SK-N-SH (cell line): ENCODE results near the gene SYT1. TPM values are rescaled to one million over a fixed set of nuclear protein-coding genes. Genes with fewer than 3 reads are reported as not detected.

Source experiments
- CTCF ChIA-PET: fragments of 300-600, 350-600 bp; formaldehyde crosslinking; extraction: SDS; loops from one replicate; lab custom pipeline; 2021; lab: Yijun Ruan, JAX
- POLR2A ChIA-PET: fragments of 350-600 bp; sonication (Branson Sonifier 250); formaldehyde crosslinking; extraction: SDS; loops from one replicate; lab custom pipeline; 2020; ENCODE audit warnings: antibody characterized with exemption, inconsistent platforms; lab: Yijun Ruan, JAX
- DNase-seq: peaks from one replicate; pipeline ENCODE4 v3.0.0; 2012
- H2AFZ ChIP-seq: fragments of 200-600 bp; sonication (generic); 2 replicates; pipeline ENCODE4 v1.8.1; 2016; ENCODE audit warnings: antibody characterized with exemption, mild to moderate bottlenecking, low read depth
- H3F3A ChIP-seq: fragments of 200-600 bp; sonication (generic); replicated peaks from 2 replicates; pipeline ENCODE3; 2016; ENCODE audit warnings: antibody characterized with exemption, mild to moderate bottlenecking; ENCODE audit not compliant: insufficient read depth
- H3K27ac ChIP-seq, 2 experiments: fragments of 200-500 bp in 1 of 2; fragments of 200-600 bp in 1 of 2; sonication (Bioruptor generic) in 1 of 2; sonication (generic), shearing (Covaris generic) in 1 of 2; 2 replicates each; pipeline versions ENCODE4 v1.5.1 to v1.6.1; 2014 to 2016; ENCODE audit warnings: low read depth in 2 of 2, inconsistent platforms in 1 of 2, low read length in 1 of 2, mild to moderate bottlenecking in 1 of 2, mixed read lengths in 1 of 2
- H3K27me3 ChIP-seq: fragments of 200-600 bp; sonication (generic), shearing (Covaris generic); 2 replicates; pipeline ENCODE4 v1.6.1; 2016; ENCODE audit warnings: mixed run types; ENCODE audit not compliant: insufficient read depth
- H3K36me3 ChIP-seq, 2 experiments: fragments of 200-500 bp in 1 of 2; fragments of 200-600 bp in 1 of 2; sonication (Bioruptor generic) in 1 of 2; sonication (generic) in 1 of 2; replicated peaks in 1 of 2; 2 replicates each; pipeline versions ENCODE3 to v1.5.1; 2014 to 2016; ENCODE audit warnings: low read length in 1 of 2, mild to moderate bottlenecking in 1 of 2; ENCODE audit not compliant: insufficient read depth in 2 of 2, control insufficient read depth in 1 of 2
- H3K4me1 ChIP-seq, 2 experiments: fragments of 200-500 bp in 1 of 2; fragments of 200-600 bp in 1 of 2; sonication (Bioruptor generic) in 1 of 2; sonication (generic), shearing (Covaris generic) in 1 of 2; 2 replicates each; pipeline versions ENCODE4 v1.5.1 to v1.6.1; 2014 to 2016; ENCODE audit warnings: low read depth in 1 of 2, low read length in 1 of 2, mixed run types in 1 of 2; ENCODE audit not compliant: insufficient read depth in 2 of 2, control insufficient read depth in 1 of 2
- H3K4me2 ChIP-seq: fragments of 200-600 bp; sonication (generic), shearing (Covaris generic); 2 replicates; pipeline ENCODE4 v1.6.1; 2017; ENCODE audit warnings: mixed run types
- H3K4me3 ChIP-seq, 2 experiments: fragments of 200-500 bp in 1 of 2; fragments of 200-600 bp in 1 of 2; sonication (Bioruptor generic) in 1 of 2; sonication (generic), shearing (Covaris generic) in 1 of 2; 2 replicates each; pipeline versions ENCODE4 v1.5.1 to v1.8.1; 2014 to 2016; ENCODE audit warnings: low read depth in 2 of 2, inconsistent platforms in 1 of 2, low read length in 1 of 2, mild to moderate bottlenecking in 1 of 2, mixed read lengths in 1 of 2, moderate library complexity in 1 of 2
- H3K79me2 ChIP-seq: fragments of 200-600 bp; sonication (generic); 2 replicates; pipeline ENCODE4 v1.8.1; 2017; ENCODE audit warnings: mild to moderate bottlenecking; ENCODE audit not compliant: insufficient read depth
- H3K9ac ChIP-seq: fragments of 200-600 bp; sonication (generic); 2 replicates; pipeline ENCODE4 v1.6.1; 2017; ENCODE audit warnings: mixed run types
- H3K9me2 ChIP-seq: fragments of 200-600 bp; sonication (generic); 2 replicates; pipeline ENCODE4 v1.6.1; 2017; ENCODE audit warnings: mixed run types
- H3K9me3 ChIP-seq: fragments of 200-600 bp; sonication (generic); 2 replicates; pipeline ENCODE4 v1.6.1; 2017; ENCODE audit warnings: mixed run types, mild to moderate bottlenecking, moderate library complexity
- H4K20me1 ChIP-seq: fragments of 200-600 bp; sonication (generic); 2 replicates; pipeline ENCODE4 v1.6.1; 2017; ENCODE audit warnings: mild to moderate bottlenecking, mixed run types; ENCODE audit not compliant: insufficient read depth
- EP300 ChIP-seq, 2 experiments: IDR thresholded peaks; 2 replicates each; pipeline versions ENCODE4 v1.4.0 to v1.6.1; 2012; ENCODE audit warnings: borderline replicate concordance in 1 of 2, low read depth in 1 of 2, low read length in 1 of 2
- EZH2phosphoT487 ChIP-seq: fragments of 200-600 bp; sonication (generic); IDR thresholded peaks from 2 replicates; pipeline ENCODE4 v1.6.1; 2017; ENCODE audit warnings: low read depth, mixed run types, mild to moderate bottlenecking, antibody characterized with exemption, moderate library complexity, borderline replicate concordance
- FOXM1 ChIP-seq: IDR thresholded peaks from 2 replicates; pipeline ENCODE4 v1.4.0; 2012; ENCODE audit warnings: low read depth, mild to moderate bottlenecking
- GABPA ChIP-seq: IDR thresholded peaks from 2 replicates; pipeline ENCODE4 v1.4.0; 2012; ENCODE audit warnings: low read depth, mild to moderate bottlenecking
- GATA2 ChIP-seq: sonication (generic); formaldehyde crosslinking; IDR thresholded peaks from 2 replicates; pipeline ENCODE4 v1.5.0; 2020; ENCODE audit warnings: mild to moderate bottlenecking, missing genetic modification reagents
- MEF2A ChIP-seq: IDR thresholded peaks from 2 replicates; pipeline ENCODE4 v1.4.0; 2012; ENCODE audit warnings: low read depth, borderline replicate concordance
- PBX3 ChIP-seq: IDR thresholded peaks from 2 replicates; pipeline ENCODE4; 2012
- POLR2AphosphoS5 ChIP-seq: IDR thresholded peaks from 2 replicates; pipeline ENCODE4 v1.6.1; 2012; ENCODE audit warnings: low read depth, low read length
- RAD21 ChIP-seq: IDR thresholded peaks from 2 replicates; pipeline ENCODE4 v1.6.1; 2012; ENCODE audit warnings: mild to moderate bottlenecking, low read length
- REST ChIP-seq: IDR thresholded peaks from 2 replicates; pipeline ENCODE4 v1.6.1; 2012; ENCODE audit warnings: mild to moderate bottlenecking, low read depth, low read length, moderate library complexity
- SIN3A ChIP-seq: IDR thresholded peaks from 2 replicates; pipeline ENCODE4 v1.6.1; 2012; ENCODE audit warnings: low read depth, mild to moderate bottlenecking, low read length, moderate library complexity, borderline replicate concordance
- TAF1 ChIP-seq: IDR thresholded peaks from 2 replicates; pipeline ENCODE4 v1.6.1; 2012; ENCODE audit warnings: low read depth, mild to moderate bottlenecking, low read length, moderate library complexity, borderline replicate concordance
- WGBS: methylation state at CpG from one replicate; pipeline ENCODE4 v1.1.6; 2017; ENCODE audit warnings: low lambda C conversion rate; 5-methylcytosine and 5-hydroxymethylcytosine counted together
- polyA plus RNA-seq, 3 experiments: library from polyadenylated mRNA; depleted of rRNA; stranded (reverse); fragments of >200 nt; gene quantifications; 2 replicates each; pipeline ENCODE4 v1.2.3, GENCODE V29; 2012

Gene SYT1
- polyA plus RNA-seq, 1 of the 3 experiments (the other 2 are of a cell fraction) = 12.7 TPM

- no peak for DNase-seq
- H3F3A ChIP-seq = peaks cover 14% of the 10 kb centered on the region
- POLR2A ChIA-PET = no interaction called here
- no peaks in the 10 kb centered on the region for H3K27me3 ChIP-seq
- WGBS = 81% methylated on average over 3 of the region's 3 CpGs
- H3K9ac ChIP-seq = no peak overlapping the region
- H2AFZ ChIP-seq = no peak overlapping the region
- H3K27ac ChIP-seq = 0 out of 4 replicates have a peak overlapping the region, but pooled peaks of 1 of the 2 experiments have one; percentile 88
- peaks cover 31% of the 10 kb centered on the region for H3K79me2 ChIP-seq
- H3K9me2 ChIP-seq = no peaks in the 10 kb centered on the region
- H3K4me3 ChIP-seq = no peak overlapping the region
- no peaks in the 10 kb centered on the region for H4K20me1 ChIP-seq
- TF ChIP-seq REST (no peak), GABPA (no peak), RAD21 (no peak)
- TF ChIP-seq, all 33 proteins: peak for 0
- H3K4me1 ChIP-seq = peaks cover 5 to 27% of the 10 kb centered on the region in 2 experiments
- CTCF ChIA-PET = interaction anchor here (1.2 kb wide), 1 partner anchor 9 kb away, joined by 3 read pairs; no protein-coding TSS in a partner anchor
- H3K36me3 ChIP-seq = peaks cover 0 to 10% of the 10 kb centered on the region in 2 experiments
- no peak overlapping the region for H3K4me2 ChIP-seq
- H3K9me3 ChIP-seq = no peaks in the 10 kb centered on the region
Measured at GRCh38 chr12:78888568-78888967, 24.0 kb downstream of the SYT1 start.

DNA sequence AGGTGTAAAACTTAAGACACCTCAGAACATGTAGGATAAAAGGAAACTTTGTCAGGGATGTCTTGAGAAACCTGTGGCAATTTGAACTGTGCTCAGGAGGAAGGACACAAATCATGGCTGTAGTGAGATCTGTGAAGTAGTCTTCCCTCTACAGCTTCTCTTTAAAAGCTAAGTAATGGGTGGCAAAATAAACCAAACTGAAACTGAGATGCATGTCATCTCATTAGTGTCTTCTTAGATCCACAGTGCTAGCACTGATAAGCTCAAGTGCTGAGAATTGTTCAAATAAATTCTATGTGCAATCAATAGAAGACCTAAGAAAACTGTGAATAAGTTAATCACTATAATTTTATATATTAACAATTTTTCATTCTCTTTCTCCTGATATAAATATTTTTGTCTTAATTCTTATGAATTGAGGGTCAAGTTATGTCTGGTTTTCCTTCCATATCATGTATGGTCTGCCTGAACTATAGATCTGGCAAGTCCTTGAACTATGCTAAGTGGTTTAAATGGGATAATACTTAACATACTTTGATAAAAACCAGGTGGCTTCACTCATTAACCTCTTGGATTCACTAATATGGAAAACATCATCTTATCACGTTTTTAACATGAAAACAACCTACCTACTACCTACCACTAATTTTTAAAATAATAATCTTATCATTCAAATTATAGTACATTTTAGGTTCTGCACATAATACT lies 27.2 kb downstream of the SYT1 start:
- TF ChIP-seq GATA2 (CRISPR knock-in tag) = peak; percentile 17; the same call in 1 of the 2 replicates
- TF ChIP-seq EZH2phosphoT487 = no peak
- TF ChIP-seq FOXM1 = no peak
- TF ChIP-seq SIN3A = no peak
- no peak for TF ChIP-seq POLR2AphosphoS5
- no peak for TF ChIP-seq TAF1
- TF ChIP-seq PBX3 = no peak
- peak in 1 of 2 experiments; percentile 21; a peak in 1 of 4 replicates for TF ChIP-seq EP300 (IDR thresholded peaks at IDR 0.05; ENCODE audit: borderline replicate concordance in 1 of 2, low read depth in 1 of 2, low read length in 1 of 2)
- no peak for TF ChIP-seq MEF2A
- ChIA-PET POLR2A (no interaction called here), CTCF (interaction anchor here (1.1 kb wide), 2 partner anchors 26 to 116 kb away, joined by 3 read pairs; no protein-coding TSS in a partner anchor)
- H3K4me3 ChIP-seq = no peak overlapping the region
- H4K20me1 ChIP-seq = no peaks in the 10 kb centered on the region
- peaks cover 18% of the 10 kb centered on the region for H3K79me2 ChIP-seq
- DNase-seq = no peak
- H3K4me1 ChIP-seq = peaks cover 2 to 27% of the 10 kb centered on the region in 2 experiments
- 30% methylated on average over 1 of the region's 1 CpG for WGBS
- no peaks in the 10 kb centered on the region for H3K27me3 ChIP-seq
- peaks cover 2 to 21% of the 10 kb centered on the region in 2 experiments for H3K36me3 ChIP-seq
- no peaks in the 10 kb centered on the region for H3K9me3 ChIP-seq
- H3K9me2 ChIP-seq = no peaks in the 10 kb centered on the region
- no peak overlapping the region for H2AFZ ChIP-seq
- H3F3A ChIP-seq = peaks cover 15% of the 10 kb centered on the region
- peak overlapping the region in 1 of 2 experiments; percentile 72; a peak in 2 of 4 replicates for H3K27ac ChIP-seq
- H3K9ac ChIP-seq = no peak overlapping the region
- no peak overlapping the region for H3K4me2 ChIP-seq
